ENCODE measurements around the gene BDH1.
A peak's percentile ranks its signal among the peaks of the same experiment; 100 is the strongest.

BDH1 gene

DNA sequence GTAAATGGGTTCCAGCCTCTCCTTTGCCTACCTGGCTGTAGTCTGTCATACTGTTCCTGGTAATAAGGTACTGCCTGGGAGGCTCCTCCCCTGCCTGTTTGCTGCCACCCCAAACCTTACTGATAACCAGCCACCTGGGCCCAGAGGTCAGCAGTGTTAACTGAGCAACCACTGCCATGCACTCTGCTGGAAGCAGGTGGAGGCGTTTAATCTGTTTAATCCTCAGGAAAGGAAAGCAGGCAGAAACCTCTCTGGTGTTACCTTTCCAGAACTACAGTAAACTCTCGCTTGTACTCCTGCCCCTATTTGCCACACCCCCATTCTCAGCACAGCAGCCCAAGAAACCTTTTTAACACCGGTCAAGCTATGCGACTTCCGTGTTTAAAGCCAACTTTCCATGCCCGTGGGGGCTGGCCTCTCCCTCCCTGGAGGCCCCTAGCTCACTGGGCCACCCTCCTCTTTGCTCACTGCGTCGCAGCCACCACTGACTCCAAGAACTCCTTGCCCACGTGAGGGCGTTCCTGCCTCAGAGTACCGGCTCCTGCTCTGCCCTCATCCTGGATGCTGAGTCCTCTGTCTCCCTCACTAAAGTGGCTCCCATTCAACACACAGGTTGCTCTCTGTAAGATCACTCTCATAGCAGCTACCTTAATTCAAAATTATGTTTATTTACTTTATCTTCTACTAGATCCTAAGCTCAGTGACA is 8.3 kb downstream of the BDH1 start:
- peak in 1 of 2 experiments; percentile 74 for DNase-seq

DNA sequence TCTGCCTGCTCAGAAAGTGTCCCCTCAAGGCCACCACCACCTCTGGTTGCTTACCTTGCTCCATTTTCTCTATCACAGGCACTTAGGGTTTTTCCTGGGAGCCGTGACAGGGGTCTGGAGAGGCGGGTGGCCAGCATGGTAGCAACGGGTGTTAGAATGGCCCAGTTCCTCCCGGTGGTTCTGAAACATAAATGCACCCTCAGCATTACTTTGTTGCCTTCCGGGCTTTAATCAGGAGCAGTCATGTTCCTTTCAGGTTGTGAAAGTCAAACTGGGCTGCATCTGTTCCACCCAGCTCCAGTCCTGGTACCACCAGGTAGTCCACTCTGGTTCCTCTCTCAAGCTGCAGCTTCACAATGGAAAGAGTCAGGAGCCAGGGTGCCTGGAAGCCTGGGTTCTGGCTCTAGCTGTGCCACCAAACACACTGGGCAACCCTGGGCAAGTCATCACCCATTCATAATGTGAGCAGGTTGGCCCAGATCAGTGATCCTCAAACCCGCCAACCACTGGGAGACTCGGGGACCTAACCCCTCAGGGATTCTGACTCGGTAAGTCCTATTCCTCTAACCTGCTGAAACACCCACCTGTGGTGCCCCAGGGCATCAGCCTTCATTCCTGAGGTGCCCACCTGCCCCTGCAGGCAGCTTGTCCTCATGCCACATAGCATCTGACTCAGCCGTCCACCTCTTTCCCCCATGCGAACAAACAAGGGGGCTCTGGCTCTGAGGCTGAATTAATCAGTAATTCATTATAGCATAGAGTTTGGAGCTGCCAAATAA is 9.3 kb downstream of the BDH1 start:
- DNase-seq, result no peak

DNA sequence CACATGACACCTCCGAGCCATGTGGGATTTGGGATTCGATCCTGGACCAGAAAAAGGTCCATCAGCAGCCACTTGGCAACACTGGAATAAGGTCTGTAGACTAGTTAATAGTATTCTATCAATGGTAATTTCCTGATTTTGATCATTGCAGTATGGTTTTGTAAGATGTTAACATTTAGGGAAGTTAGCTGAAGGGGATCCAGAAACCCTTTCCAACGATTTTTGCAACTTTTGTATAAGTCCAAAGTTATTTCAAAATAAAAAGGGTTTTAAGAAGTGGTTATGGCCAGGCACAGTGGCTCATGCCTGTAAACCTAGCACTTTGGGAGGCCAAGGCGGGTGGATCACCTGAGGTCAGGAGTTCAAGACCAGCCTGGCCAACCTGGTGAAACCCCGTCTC is 10.2 kb downstream of the BDH1 start:
- no peak for DNase-seq

DNA sequence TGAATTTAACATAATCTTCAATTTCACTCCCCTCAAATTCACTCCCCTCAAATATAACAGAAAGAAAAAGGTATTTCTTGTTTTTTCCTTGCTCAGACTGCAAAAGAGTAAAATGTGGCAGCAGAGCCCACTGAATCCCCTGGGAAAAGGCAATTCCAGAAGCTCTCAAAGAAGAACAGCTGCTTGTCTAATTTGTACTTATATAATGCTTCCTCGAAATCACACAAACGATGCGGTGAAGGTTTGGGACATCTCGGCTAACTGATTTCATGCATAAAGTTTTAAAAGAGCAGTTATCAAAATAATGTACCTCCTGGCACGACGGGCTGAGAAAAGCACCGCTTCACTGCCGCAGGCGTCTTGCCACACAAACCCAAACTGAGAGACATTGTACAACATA is 10.7 kb downstream of the BDH1 start:
- peak; percentile 39 to 72 for DNase-seq

GRCh38 chr3:197542741-197543454 is 12.9 kb downstream of the BDH1 start:
- DNase-seq, result no peak

- DNase-seq, result peak in 1 of 2 experiments; percentile 69
Measured at GRCh38 chr3:197541756-197542539, 13.8 kb downstream of the BDH1 start.

DNA sequence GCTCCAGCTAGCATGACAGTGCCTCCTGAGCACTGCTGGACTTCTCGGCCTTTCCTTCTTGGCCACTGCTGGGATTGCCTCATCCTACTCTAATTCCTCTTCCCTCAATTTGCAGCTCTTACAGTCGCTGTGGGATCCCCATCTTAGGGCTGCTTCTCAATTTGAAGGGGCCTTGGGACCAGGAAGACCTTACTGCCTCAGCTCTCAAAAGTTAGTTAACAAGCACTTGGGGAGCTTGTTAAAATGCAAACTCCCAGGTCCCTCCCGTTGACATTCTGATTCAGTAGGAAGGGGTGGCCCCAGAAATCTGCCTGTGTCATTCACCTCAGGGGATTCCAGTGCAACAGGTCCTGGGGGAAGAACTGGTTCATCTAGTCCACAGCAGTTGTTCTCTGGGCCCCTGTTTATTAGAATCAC is 14.8 kb downstream of the BDH1 start:
- DNase-seq, result no peak

GRCh38 chr3:197539651-197540051 is 16.1 kb downstream of the BDH1 start:
- DNase-seq, result no peak

DNA sequence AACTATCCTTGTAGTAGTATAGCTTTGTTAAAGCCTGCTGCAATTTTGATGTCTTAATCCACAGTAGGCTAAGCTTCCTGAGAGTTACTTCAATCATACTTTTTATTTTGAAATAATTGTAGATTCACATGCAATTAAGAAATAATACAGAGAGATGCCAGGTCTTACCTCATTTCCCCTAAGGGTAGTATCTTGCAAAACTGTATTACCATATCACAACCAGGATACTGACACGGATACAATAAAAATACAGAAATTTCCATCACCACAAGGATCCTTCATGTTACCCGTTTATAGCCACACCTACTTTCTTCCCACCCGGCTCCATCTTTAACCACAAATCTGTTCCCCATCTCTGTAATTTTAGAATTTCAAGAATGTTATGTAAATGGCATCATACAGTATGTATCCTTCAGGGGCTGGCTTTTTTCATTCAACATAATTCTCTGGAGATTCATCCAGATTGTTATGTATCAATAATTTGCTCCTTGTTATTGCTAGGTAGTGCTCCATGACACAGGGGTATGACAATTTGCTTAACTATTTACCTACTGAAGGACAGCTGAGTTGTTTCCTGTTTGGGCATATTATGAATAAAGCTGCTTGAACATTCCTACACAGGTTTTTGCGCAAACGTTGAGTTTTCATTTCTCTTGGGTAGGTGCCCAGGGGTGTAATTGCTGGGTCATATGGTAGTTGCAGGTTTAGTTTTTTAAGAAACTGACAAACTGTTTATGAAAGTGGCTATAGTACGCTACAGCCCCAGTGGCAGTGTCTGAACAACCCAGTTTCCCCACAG is 21.6 kb downstream of the BDH1 start:
- DNase-seq, result no peak

- no peak for DNase-seq
Measured at GRCh38 chr3:197533396-197533795, 22.4 kb downstream of the BDH1 start.

- DNase-seq, result no peak
Measured at GRCh38 chr3:197532388-197532787, 23.4 kb downstream of the BDH1 start.

DNA sequence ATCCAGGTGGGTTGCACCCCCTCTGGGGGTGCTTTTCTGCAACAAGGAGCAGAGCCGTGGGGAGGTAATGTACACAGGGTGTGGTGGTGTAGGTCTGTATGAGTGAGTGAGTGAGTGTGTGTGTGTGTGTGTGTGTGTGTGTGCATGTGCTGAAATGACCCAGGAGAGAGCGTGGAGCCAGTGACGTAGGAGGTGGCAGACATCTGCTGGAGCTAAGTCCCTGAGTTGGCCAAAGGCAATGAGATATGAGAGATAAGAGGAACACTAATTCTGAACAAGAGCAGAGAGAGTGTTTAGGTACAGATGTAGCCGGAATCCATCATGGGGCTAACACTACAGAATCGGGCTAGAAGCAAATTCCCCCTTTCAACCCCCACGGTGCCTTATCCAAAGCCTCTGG is 27.6 kb downstream of the BDH1 start:
- no peak for DNase-seq

GRCh38 chr3:197527569-197527968 is 28.2 kb downstream of the BDH1 start:
- DNase-seq, result no peak

GRCh38 chr3:197525706-197526105 is 30.1 kb downstream of the BDH1 start:
- DNase-seq, result no peak

DNA sequence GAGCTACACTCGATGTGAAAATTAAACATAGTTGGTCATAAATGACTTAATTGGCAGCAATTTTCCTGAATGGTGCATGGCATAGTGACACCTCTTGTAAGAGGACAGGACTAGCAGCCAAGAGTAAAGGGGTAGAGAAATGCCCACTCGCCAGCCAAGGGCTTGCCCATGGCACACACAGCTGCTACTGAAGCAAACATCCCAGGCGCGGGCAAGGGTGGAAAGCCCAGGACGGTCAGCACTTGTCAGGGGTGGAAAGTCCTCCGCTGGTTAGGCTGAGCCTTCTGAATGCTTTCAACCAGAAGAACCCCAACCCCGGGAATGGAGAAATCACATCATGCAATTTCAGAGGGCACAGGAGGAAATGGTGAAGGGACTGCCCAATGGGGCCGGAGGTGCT is 31.6 kb downstream of the BDH1 start:
- DNase-seq, result no peak

DNA sequence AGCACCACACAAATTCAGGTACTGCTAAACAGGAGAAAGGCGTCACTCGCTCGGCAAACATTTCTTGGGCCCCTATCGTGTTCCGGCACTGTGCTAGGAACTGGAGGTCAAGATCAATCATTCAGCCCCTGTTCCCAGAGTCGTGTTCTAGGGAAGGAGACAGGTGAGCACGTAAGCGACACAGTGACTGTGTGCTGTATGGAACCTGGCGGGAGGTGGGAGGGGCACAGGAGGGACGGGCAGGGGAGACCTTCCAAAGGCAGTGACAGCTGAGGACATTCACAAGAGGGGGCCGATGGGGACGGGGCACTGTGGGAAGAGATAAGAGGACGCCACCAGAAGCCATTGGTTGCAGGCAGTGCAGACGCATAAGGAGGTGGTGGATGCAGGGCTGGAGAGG is 32.2 kb downstream of the BDH1 start:
- no peak for DNase-seq

GRCh38 chr3:197522881-197523441 is 32.8 kb downstream of the BDH1 start:
- DNase-seq, result peak; percentile 61 to 73

- DNase-seq, result peak in 1 of 2 experiments; percentile 28
Measured at GRCh38 chr3:197522183-197522715, 33.5 kb downstream of the BDH1 start.

- no peak for DNase-seq
Measured at GRCh38 chr3:197521277-197522182, 34.2 kb downstream of the BDH1 start.

Measured in NCI-H524 (cell line).